Peyer's patch (tissue), 4 donors: Measurements from ENCODE around the gene FOXO1.

Experiments
- POLR2A ChIP-seq, 2 donors: fragments of 450-650 bp; IDR thresholded peaks; one replicate each; pipeline ENCODE4 v1.5.1; 2017; ENCODE audit warnings: antibody characterized with exemption in 2 of 2, mild to moderate bottlenecking in 2 of 2, moderate library complexity in 2 of 2
- TF ChIP-seq, protein P1 (sequence below), 6 experiments: fragments of 450-650 bp in 4 of 6; fragments of 200-600 bp in 2 of 6; sonication (generic) in 1 of 6; IDR thresholded peaks; one replicate each; pipeline ENCODE4 v1.5.1; 2017 to 2019; ENCODE audit warnings: antibody characterized with exemption in 6 of 6, mild to moderate bottlenecking in 3 of 6, moderate library complexity in 1 of 6

- TF ChIP-seq, protein P1, sequence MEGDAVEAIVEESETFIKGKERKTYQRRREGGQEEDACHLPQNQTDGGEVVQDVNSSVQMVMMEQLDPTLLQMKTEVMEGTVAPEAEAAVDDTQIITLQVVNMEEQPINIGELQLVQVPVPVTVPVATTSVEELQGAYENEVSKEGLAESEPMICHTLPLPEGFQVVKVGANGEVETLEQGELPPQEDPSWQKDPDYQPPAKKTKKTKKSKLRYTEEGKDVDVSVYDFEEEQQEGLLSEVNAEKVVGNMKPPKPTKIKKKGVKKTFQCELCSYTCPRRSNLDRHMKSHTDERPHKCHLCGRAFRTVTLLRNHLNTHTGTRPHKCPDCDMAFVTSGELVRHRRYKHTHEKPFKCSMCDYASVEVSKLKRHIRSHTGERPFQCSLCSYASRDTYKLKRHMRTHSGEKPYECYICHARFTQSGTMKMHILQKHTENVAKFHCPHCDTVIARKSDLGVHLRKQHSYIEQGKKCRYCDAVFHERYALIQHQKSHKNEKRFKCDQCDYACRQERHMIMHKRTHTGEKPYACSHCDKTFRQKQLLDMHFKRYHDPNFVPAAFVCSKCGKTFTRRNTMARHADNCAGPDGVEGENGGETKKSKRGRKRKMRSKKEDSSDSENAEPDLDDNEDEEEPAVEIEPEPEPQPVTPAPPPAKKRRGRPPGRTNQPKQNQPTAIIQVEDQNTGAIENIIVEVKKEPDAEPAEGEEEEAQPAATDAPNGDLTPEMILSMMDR (IDR thresholded peaks at IDR 0.05): no peak
- TF ChIP-seq POLR2A (IDR thresholded peaks at IDR 0.05): no peak
These were observed 636 bp upstream of the FOXO1 start for GRCh38 chr13:40666933-40667621.
